T-helper 1 cell treated with Interleukin-12 subunit alpha and Interleukin-12 subunit beta and Interleukin-4 antibody, amounts not matched to agents 30 ng/mL and 1 ng/mL, for 36 hours (primary cell): ENCODE measurements around the gene MYH7. TPM values are rescaled to one million over a fixed set of nuclear protein-coding genes. Genes with fewer than 3 reads are reported as not detected.

Source experiments
- intact Hi-C: fragments of 100-400 bp; cut with micrococcal nuclease; formaldehyde crosslinking; loops from one replicate; pipeline ENCODE4 v1.15.1; 2024
- total RNA-seq: library from RNA; stranded (reverse); gene quantifications from 2 replicates; pipeline ENCODE4 v1.2.3, GENCODE V29; 2022

The MYH7 gene
- total RNA-seq, 1 donor from 2014 or later = 0.17 TPM

DNA sequence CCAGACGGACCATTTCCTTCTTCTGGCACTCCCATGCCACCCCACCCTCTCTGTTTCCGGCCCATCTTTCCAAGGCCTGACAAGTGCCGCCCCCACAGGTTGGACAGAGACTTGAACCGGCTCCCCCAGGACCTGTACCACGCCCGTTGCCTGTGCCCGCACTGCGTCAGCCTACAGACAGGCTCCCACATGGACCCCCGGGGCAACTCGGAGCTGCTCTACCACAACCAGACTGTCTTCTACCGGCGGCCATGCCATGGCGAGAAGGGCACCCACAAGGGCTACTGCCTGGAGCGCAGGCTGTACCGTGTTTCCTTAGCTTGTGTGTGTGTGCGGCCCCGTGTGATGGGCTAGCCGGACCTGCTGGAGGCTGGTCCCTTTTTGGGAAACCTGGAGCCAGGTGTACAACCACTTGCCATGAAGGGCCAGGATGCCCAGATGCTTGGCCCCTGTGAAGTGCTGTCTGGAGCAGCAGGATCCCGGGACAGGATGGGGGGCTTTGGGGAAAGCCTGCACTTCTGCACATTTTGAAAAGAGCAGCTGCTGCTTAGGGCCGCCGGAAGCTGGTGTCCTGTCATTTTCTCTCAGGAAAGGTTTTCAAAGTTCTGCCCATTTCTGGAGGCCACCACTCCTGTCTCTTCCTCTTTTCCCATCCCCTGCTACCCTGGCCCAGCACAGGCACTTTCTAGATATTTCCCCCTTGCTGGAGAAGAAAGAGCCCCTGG is 59.8 kb downstream of the MYH7 start:
- intact Hi-C loops = no loop called here

DNA sequence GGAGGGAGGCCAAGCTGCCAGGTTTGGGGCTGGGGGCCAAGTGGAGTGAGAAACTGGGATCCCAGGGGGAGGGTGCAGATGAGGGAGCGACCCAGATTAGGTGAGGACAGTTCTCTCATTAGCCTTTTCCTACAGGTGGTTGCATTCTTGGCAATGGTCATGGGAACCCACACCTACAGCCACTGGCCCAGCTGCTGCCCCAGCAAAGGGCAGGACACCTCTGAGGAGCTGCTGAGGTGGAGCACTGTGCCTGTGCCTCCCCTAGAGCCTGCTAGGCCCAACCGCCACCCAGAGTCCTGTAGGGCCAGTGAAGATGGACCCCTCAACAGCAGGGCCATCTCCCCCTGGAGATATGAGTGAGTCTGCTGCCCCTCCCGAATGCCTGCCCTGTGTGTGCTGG is 62.4 kb downstream of the MYH7 start:
- intact Hi-C loops = no loop called here

DNA sequence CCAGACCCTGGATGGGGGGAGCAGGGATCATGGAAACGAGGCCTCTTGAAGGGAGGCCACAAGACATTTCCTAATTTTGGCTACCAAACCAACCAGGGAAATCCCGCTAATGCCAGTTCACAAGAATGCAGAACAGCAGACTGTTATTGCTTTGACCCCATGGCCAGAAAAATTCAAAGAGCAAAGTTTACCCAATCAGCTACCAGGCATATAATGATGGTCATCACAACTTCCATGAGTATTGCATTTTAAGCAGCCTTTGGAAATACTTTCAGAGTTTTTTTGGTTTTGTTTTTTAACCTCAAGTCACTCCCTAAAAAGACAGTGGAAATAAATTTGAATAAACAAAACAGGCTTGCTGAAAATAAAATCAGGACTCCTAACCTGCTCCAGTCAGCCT is 63.0 kb downstream of the MYH7 start, which contains the start of gene IL25:
IL25 (plus strand) TSS at position 301 of the 400 bp plus-strand sequence.
- intact Hi-C loops = no loop called here

DNA sequence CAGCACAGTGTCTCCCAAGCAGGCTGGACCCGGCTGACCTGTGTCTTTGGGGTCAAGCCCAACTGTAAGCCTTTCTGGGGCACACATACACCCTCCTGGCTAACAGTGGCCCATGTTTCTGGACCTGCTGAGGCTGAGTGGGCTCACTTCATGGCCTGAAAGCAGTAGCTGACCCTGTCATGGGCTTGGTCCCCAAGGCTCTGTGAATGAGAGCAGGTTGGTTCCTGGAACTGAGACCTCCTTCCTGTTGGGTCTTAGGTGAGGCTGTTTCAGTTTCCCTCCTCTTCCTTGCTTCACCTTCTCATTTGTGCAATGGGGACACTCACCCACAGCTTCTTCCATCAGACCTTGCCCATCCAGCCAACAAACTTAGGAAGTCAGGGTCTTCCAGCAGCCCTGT is 63.6 kb downstream of the MYH7 start:
- intact Hi-C loops = no loop called here

DNA sequence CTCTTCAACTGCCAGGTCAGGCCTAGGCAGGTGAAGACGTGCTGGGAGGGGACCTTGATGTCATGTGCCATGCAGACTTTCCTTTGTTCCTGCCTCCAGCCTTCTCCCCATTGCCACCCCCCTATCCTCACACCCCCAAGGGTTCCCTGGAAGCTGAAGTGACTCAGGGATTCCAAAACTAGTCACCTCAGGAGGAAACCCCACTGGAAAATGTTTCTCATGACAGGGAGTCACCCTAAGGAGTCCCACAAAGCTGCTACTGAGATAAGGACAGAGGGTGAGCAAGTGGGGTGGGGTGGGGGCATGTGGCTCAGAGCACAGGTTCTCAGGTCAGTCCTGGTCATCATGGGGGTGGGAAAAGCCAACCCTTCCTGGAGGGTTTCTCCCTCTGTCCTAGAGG is 65.2 kb downstream of the MYH7 start:
- intact Hi-C loops = no loop called here

DNA sequence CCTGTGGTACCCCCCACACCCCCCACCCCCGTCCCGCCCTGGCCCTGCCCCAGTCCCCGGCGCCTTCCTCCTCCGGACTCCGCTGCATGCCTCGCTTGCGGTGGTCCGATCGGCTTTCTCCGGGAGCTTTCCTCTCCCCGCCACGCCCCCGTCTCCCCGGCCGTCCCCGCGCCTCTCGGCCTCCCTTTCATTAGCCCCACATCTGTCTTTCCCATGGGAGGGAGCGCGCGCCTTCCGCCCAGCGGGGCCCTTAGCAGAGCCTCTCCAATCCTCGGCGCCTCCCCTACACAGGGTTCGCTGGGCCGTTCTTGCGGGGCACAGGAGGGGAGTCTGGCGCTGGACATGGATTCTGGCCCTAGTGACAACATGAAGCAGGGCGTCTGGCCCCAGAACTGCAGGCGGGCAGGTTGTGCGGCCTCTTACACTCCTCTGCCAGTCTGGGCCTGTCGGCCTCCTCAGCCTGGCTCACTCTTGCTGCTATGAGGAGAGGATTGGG is 69.0 kb downstream of the MYH7 start:
- intact Hi-C loops = no loop called here

DNA sequence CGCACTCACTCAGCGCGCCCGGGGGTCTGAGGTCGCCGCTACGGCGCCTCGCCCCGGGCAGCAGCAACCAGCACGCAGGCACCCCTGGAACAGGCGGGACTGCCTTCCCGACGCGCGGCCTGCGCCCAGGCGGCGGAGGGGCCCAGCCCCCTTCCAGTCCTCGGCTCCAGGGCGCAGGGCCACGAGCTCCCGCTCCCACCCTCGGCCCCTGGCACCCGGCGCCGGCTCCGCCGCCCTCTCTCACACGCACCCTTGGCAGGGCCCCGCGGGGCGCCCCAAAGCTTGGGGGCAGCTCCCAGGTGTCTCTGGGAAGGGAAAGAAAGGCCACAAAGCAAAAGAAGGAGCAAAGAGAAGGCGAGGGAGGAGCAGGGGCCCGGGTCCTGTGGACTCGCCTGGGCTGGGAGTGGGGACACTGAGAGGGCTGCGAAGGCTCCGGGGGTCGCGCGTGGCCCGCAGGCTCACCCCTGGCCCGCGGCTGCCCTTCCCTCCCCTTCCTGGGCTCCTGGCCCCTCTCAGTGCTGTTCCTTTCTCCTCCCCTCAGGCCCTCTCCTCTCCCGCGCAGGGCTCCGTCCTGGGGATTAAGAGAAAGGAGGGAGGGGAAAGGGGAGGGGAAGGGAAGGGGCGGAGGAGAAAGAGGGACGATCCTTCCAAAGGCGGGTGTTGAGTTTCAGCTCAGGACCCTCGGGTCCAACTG is 69.6 kb downstream of the MYH7 start:
- intact Hi-C loops = no loop called here

DNA sequence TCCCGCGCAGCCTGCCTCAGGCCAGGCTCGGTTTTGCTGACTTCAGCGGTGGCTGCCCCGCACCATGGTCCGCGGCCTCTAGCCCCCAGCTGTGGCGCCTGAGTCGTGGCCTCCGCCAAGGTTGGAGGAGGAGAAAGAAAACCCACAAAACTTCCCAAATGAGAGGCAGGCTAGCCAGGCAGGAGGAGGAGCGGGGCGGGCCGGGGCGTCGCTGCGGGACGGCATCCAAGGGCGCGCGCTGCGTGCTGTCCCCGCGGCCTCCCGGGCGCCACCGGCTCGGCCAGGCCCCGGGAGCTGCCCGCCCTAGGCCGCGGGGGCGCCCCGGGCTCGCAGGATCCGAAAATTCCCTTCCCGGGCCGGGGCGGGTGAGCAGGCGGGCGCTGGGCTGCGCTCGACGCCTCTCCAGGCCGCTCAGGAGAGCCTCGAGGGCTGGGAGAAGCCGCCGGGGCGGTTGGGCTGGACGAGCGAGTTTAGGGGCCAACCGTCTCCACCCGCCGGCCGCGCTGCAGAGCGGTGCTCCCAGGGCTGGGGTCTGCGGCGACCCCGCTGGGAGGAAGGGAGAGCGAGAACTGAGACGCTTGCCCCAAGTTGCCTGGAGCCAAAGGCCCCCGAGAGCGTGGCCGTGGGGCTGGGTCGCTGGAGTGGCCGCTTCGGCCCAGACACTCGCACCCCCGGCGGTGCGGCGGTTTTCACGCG is 70.3 kb downstream of the MYH7 start, which contains the start of gene EFS:
EFS (minus strand) TSS at position 137 of the 696 bp plus-strand sequence. CDS start 147 bp downstream, outside the sequence.
- intact Hi-C loops = no loop called here

DNA sequence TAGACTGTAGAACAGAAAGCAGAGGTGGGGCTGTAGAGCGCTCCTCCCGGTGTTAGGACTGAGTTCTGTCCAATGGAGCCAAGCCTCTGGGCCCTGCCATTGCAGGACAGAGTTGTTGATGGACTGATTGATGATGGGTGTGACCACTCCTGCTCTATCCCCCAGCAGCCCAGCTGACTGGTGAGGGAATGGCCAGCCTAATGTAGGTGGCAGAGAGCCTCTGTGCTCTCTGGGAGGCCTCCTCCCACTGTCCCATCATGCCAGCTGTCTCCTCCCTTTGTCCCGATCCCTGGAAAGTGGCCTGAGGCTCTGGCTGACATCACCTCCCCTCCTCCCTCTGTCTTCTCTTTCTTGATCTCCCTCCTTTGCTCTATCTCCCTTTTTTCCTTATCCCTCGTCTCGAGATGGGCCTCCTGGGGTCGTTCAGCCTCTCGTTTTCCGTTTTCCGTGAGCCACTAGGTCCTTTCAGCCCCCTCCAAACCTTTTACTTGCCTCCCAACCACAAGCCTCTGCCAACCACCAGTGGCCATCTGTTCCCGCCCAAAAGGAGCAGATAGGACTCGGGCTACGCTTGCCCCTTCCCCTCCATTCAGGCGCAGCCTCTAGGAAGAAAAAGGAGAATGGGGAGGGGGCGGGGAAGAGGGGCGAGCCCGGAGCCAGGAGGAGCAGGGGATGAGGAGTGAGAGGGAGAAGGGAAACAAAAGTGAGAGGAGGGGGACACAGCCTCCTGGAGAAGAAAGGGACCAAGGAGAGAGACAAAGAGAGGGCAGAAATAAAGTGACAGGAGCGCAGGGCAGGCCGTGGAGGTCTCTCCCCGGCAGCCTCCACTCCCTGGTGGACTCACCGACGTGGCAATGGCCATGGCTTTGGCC is 71.1 kb downstream of the MYH7 start:
- intact Hi-C loops = no loop called here

Other genes starting within 250 kb of the MYH7 start
- gene RNF212B, start 197.7 kb downstream of the MYH7 start, total RNA-seq = not detected in 2 replicates
- 11.9 and 13.6 TPM in 2 replicates for gene HOMEZ, start 149.5 kb downstream of the MYH7 start, total RNA-seq
- 23.5 and 26.6 TPM in 2 replicates for gene PPP1R3E, start 132.8 kb downstream of the MYH7 start, total RNA-seq
- gene BCL2L2, start 128.8 kb downstream of the MYH7 start, total RNA-seq = 5.0 and 5.4 TPM in 2 replicates
- 193 TPM in 2 replicates for gene PABPN1, start 114.2 kb downstream of the MYH7 start, total RNA-seq
- gene SLC22A17, start 82.8 kb downstream of the MYH7 start, total RNA-seq = 3.6 and 3.8 TPM in 2 replicates
- gene EFS, start 70.5 kb downstream of the MYH7 start, total RNA-seq = not detected in 2 replicates
- not detected in 2 replicates for gene IL25, start 62.9 kb downstream of the MYH7 start, total RNA-seq
- gene CMTM5, start 58.6 kb downstream of the MYH7 start, total RNA-seq = not detected in 2 replicates
- 0.56 and 1.2 TPM in 2 replicates for gene MYH6, start 27.4 kb downstream of the MYH7 start, total RNA-seq
- 51.7 and 57.8 TPM in 2 replicates for gene NGDN, start 34.0 kb upstream of the MYH7 start, total RNA-seq
- gene ZFHX2, start 116.1 kb upstream of the MYH7 start, total RNA-seq = 2.9 and 3.2 TPM in 2 replicates
- 16.8 and 17.7 TPM in 2 replicates for gene THTPA, start 120.6 kb upstream of the MYH7 start, total RNA-seq
- gene AP1G2, start 132.1 kb upstream of the MYH7 start, total RNA-seq = 254 and 259 TPM in 2 replicates
- 0.07 TPM in 1 of 2 replicates, not detected in the other for gene JPH4, start 143.1 kb upstream of the MYH7 start, total RNA-seq
- gene DHRS2, start 200.7 kb upstream of the MYH7 start, total RNA-seq = 2.9 and 4.2 TPM in 2 replicates